Body of pancreas (tissue), 4 donors: Measurements from ENCODE around the gene KIAA1217.

Experiments used
- POLR2A ChIP-seq, 3 donors: fragments of 450-650 bp; IDR thresholded peaks; one replicate each; pipeline ENCODE4 v1.6.1; 2016; ENCODE audit warnings: antibody characterized with exemption in 3 of 3, mild to moderate bottlenecking in 2 of 3
- TF ChIP-seq, protein P1 (sequence below), 7 experiments: fragments of 450-650 bp in 4 of 7; fragments of 200-600 bp in 3 of 7; sonication (generic) in 3 of 7; IDR thresholded peaks; one replicate each; pipeline ENCODE4 v1.5.1; 2016 to 2019; ENCODE audit warnings: antibody characterized with exemption in 7 of 7

DNA sequence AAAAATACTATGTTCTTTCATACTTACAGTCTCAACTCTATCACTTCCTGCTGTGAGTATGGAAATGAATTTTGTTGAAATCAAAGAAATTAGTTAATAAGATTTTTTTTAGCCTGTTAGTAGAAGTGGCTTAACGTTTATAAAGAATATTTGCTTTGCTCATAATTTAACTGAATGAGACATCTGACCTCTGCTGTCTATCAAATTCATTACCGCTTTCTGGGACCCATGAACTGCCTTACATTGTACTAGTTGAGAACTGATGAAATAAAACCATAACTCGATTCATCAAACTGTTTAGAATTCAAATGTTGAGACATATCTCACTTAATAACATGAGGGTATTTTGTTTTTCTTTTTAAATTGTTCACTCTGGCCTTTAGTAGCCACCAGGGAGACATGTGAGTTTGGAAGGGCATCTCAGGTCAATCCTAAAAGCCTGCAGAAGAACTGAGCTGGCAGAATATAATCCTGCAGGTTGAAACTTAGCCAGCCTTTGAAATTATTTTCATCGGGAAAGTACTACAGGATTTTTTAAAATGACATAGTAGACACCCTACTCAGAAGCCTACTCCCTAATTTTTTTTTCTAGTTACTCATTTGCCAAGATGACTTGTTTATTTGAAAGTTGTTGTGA is 78.7 kb downstream of the KIAA1217 start:
- TF ChIP-seq, protein P1, sequence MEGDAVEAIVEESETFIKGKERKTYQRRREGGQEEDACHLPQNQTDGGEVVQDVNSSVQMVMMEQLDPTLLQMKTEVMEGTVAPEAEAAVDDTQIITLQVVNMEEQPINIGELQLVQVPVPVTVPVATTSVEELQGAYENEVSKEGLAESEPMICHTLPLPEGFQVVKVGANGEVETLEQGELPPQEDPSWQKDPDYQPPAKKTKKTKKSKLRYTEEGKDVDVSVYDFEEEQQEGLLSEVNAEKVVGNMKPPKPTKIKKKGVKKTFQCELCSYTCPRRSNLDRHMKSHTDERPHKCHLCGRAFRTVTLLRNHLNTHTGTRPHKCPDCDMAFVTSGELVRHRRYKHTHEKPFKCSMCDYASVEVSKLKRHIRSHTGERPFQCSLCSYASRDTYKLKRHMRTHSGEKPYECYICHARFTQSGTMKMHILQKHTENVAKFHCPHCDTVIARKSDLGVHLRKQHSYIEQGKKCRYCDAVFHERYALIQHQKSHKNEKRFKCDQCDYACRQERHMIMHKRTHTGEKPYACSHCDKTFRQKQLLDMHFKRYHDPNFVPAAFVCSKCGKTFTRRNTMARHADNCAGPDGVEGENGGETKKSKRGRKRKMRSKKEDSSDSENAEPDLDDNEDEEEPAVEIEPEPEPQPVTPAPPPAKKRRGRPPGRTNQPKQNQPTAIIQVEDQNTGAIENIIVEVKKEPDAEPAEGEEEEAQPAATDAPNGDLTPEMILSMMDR (IDR thresholded peaks at IDR 0.05): peak in 1 of 7 experiments; percentile 5
- TF ChIP-seq POLR2A (IDR thresholded peaks at IDR 0.05): no peak
